Measurements from ENCODE around the gene DPH2.

DPH2 gene

DNA sequence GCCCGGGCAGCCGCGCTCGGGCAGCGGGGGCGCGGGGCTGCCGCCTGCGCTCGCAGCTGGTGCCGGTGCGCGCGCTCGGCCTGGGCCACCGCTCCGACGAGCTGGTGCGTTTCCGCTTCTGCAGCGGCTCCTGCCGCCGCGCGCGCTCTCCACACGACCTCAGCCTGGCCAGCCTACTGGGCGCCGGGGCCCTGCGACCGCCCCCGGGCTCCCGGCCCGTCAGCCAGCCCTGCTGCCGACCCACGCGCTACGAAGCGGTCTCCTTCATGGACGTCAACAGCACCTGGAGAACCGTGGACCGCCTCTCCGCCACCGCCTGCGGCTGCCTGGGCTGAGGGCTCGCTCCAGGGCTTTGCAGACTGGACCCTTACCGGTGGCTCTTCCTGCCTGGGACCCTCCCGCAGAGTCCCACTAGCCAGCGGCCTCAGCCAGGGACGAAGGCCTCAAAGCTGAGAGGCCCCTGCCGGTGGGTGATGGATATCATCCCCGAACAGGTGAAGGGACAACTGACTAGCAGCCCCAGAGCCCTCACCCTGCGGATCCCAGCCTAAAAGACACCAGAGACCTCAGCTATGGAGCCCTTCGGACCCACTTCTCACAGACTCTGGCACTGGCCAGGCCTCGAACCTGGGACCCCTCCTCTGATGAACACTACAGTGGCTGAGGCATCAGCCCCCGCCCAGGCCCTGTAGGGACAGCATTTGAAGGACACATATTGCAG is 33.2 kb upstream of the DPH2 start:
- Histone ChIP-seq H2AFZ (ENCODE audit: low read depth, low read length) (no peak overlapping the region), H3K27me3 (ENCODE audit: insufficient read depth, low read length, poor library complexity) (no peaks in the 10 kb centered on the region), H3K27ac (ENCODE audit: low read length) (no peak overlapping the region), H4K20me1 (ENCODE audit: insufficient read depth, low read length) (no peaks in the 10 kb centered on the region), H3K9ac (ENCODE audit: low read depth, low read length) (no peak overlapping the region), H3K4me1 (ENCODE audit: insufficient read depth, low read length) (no peaks in the 10 kb centered on the region), H3K9me3 (ENCODE audit: insufficient read depth, low read length, severe bottlenecking) (no peaks in the 10 kb centered on the region), H3K4me3 (ENCODE audit: low read depth in 1 of 2, low read length in 2 of 2) (no peak overlapping the region), H3K79me2 (ENCODE audit: insufficient read depth, low read length) (no peaks in the 10 kb centered on the region), H3K36me3 (ENCODE audit: insufficient read depth, low read length) (no peaks in the 10 kb centered on the region), H3K4me2 (ENCODE audit: insufficient read depth, low read length) (no peak overlapping the region)
- ATAC-seq (ENCODE audit: insufficient read depth, low read depth) (no peak), DNase-seq (no peak)
- TF ChIP-seq, protein P1, sequence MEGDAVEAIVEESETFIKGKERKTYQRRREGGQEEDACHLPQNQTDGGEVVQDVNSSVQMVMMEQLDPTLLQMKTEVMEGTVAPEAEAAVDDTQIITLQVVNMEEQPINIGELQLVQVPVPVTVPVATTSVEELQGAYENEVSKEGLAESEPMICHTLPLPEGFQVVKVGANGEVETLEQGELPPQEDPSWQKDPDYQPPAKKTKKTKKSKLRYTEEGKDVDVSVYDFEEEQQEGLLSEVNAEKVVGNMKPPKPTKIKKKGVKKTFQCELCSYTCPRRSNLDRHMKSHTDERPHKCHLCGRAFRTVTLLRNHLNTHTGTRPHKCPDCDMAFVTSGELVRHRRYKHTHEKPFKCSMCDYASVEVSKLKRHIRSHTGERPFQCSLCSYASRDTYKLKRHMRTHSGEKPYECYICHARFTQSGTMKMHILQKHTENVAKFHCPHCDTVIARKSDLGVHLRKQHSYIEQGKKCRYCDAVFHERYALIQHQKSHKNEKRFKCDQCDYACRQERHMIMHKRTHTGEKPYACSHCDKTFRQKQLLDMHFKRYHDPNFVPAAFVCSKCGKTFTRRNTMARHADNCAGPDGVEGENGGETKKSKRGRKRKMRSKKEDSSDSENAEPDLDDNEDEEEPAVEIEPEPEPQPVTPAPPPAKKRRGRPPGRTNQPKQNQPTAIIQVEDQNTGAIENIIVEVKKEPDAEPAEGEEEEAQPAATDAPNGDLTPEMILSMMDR (IDR thresholded peaks at IDR 0.05; ENCODE audit: borderline replicate concordance, extremely low read depth, low read length, poor library complexity, severe bottlenecking) = no peak
- TF ChIP-seq EZH2 (IDR thresholded peaks at IDR 0.05; ENCODE audit: borderline replicate concordance, low read depth, low read length, severe bottlenecking) = no peak

DNA sequence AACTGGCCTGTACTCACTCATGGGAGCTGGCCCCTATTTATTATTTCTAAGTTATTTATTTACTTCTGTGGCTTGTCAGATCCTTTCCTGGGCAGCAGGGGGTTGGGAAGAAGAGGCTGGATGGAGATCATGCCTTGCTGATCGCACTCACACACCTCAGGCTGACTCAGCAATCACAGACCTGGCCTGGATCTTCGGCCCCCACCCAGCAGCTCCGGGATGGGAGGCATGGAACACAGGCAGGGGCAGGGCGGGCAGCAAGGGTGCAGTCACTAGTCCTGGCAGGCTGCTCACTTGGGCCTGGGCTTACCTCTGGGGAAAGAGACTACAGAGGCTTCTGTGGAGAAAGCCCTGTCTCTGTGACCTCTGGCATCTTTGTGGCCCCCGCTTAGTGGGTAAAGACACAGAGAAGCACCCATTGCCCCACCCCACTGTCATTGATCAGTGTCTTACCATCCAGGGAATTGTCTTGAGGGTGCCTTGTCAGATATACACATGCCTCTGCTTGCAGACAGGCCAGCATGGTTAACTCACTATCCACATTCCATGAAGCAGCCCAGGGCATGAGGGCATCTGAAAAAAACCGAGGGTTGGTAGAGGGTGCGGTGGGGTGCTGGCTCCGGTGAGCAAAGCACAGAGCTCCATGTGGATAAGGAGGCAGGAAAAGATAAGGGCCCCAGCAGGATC is 32.5 kb upstream of the DPH2 start:
- ATAC-seq (ENCODE audit: insufficient read depth, low read depth) = no peak
- H3K27me3 ChIP-seq (ENCODE audit: insufficient read depth, low read length, poor library complexity) = no peaks in the 10 kb centered on the region
- H3K4me3 ChIP-seq (ENCODE audit: low read depth in 1 of 2, low read length in 2 of 2) = no peak overlapping the region
- no peak for DNase-seq
- TF ChIP-seq, protein P1 (IDR thresholded peaks at IDR 0.05; ENCODE audit: borderline replicate concordance, extremely low read depth, low read length, poor library complexity, severe bottlenecking) = no peak
- no peak for TF ChIP-seq EZH2 (IDR thresholded peaks at IDR 0.05; ENCODE audit: borderline replicate concordance, low read depth, low read length, severe bottlenecking)
- H3K79me2 ChIP-seq (ENCODE audit: insufficient read depth, low read length) = no peaks in the 10 kb centered on the region
- H3K4me2 ChIP-seq (ENCODE audit: insufficient read depth, low read length) = no peak overlapping the region
- H4K20me1 ChIP-seq (ENCODE audit: insufficient read depth, low read length) = no peaks in the 10 kb centered on the region
- no peak overlapping the region for H3K27ac ChIP-seq (ENCODE audit: low read length)
- no peaks in the 10 kb centered on the region for H3K9me3 ChIP-seq (ENCODE audit: insufficient read depth, low read length, severe bottlenecking)
- no peak overlapping the region for H3K9ac ChIP-seq (ENCODE audit: low read depth, low read length)
- no peak overlapping the region for H2AFZ ChIP-seq (ENCODE audit: low read depth, low read length)
- H3K36me3 ChIP-seq (ENCODE audit: insufficient read depth, low read length) = no peaks in the 10 kb centered on the region
- no peaks in the 10 kb centered on the region for H3K4me1 ChIP-seq (ENCODE audit: insufficient read depth, low read length)

GRCh38 chr1:43938383-43938782 is 31.4 kb upstream of the DPH2 start:
- ATAC-seq (ENCODE audit: insufficient read depth, low read depth) (no peak), DNase-seq (no peak)
- H3K27me3 ChIP-seq (ENCODE audit: insufficient read depth, low read length, poor library complexity) = no peaks in the 10 kb centered on the region
- no peak overlapping the region for H3K4me3 ChIP-seq (ENCODE audit: low read depth in 1 of 2, low read length in 2 of 2)
- H3K9me3 ChIP-seq (ENCODE audit: insufficient read depth, low read length, severe bottlenecking) = no peaks in the 10 kb centered on the region
- H3K4me2 ChIP-seq (ENCODE audit: insufficient read depth, low read length) = no peak overlapping the region
- TF ChIP-seq EZH2 (IDR thresholded peaks at IDR 0.05; ENCODE audit: borderline replicate concordance, low read depth, low read length, severe bottlenecking) = no peak
- TF ChIP-seq, protein P1 (IDR thresholded peaks at IDR 0.05; ENCODE audit: borderline replicate concordance, extremely low read depth, low read length, poor library complexity, severe bottlenecking) = no peak
- no peak overlapping the region for H3K27ac ChIP-seq (ENCODE audit: low read length)
- no peak overlapping the region for H3K9ac ChIP-seq (ENCODE audit: low read depth, low read length)
- no peaks in the 10 kb centered on the region for H4K20me1 ChIP-seq (ENCODE audit: insufficient read depth, low read length)
- H3K79me2 ChIP-seq (ENCODE audit: insufficient read depth, low read length) = no peaks in the 10 kb centered on the region
- H3K36me3 ChIP-seq (ENCODE audit: insufficient read depth, low read length) = no peaks in the 10 kb centered on the region
- H3K4me1 ChIP-seq (ENCODE audit: insufficient read depth, low read length) = no peaks in the 10 kb centered on the region
- no peak overlapping the region for H2AFZ ChIP-seq (ENCODE audit: low read depth, low read length)

All from DND-41 (cell line).